Measurements from ENCODE around the gene SEPHS1. TPM values are rescaled to one million over a fixed set of nuclear protein-coding genes. Genes with fewer than 3 reads are reported as not detected.

SEPHS1 gene
- total RNA-seq, 1 donor from 2014 or later: 57.0 TPM

GRCh38 chr10:13272164-13272571, 75.9 kb downstream of the SEPHS1 start:
- H2AFZ ChIP-seq (ENCODE audit: low read depth, low read length): no peak overlapping the region
- no peaks in the 10 kb centered on the region for H3K4me1 Mint-ChIP-seq (ENCODE audit: low read depth, unreplicated experiment)
- no peaks in the 10 kb centered on the region for H3K36me3 Mint-ChIP-seq (ENCODE audit: low read depth, unreplicated experiment)
- no peak overlapping the region for H3K9ac ChIP-seq (ENCODE audit: low read length)
- no peak overlapping the region for H3K4me3 Mint-ChIP-seq (ENCODE audit: unreplicated experiment)
- H4K20me1 ChIP-seq (ENCODE audit: insufficient read depth, low read length): no peaks in the 10 kb centered on the region
- peaks cover 4% of the 10 kb centered on the region for H3K27me3 Mint-ChIP-seq (ENCODE audit: low read depth, unreplicated experiment)
- H3K4me1 ChIP-seq (ENCODE audit: insufficient read depth, low read length): no peaks in the 10 kb centered on the region
- no peak overlapping the region for H3K27ac ChIP-seq (ENCODE audit: low read depth, low read length)
- peaks cover 4% of the 10 kb centered on the region for H3K27me3 ChIP-seq (ENCODE audit: insufficient read depth, low read length)
- no peaks in the 10 kb centered on the region for H3K36me3 ChIP-seq (ENCODE audit: insufficient read depth, low read length)
- DNase-seq (ENCODE audit: low read depth) (peak; percentile 14), FAIRE-seq (no peak)
- no peaks in the 10 kb centered on the region for H3K9me3 Mint-ChIP-seq (ENCODE audit: unreplicated experiment)
- no peaks in the 10 kb centered on the region for H3K9me3 ChIP-seq (ENCODE audit: insufficient read depth, low read depth, low read length)
- H3K27ac Mint-ChIP-seq (ENCODE audit: unreplicated experiment): no peak overlapping the region
- peak overlapping the region; percentile 44 for H3K4me2 ChIP-seq (ENCODE audit: low read length)
- TF ChIP-seq CTCF (IDR thresholded peaks at IDR 0.05; ENCODE audit: insufficient read depth, low read depth, low read length): no peak
- no peak for TF ChIP-seq EZH2 (IDR thresholded peaks at IDR 0.05; ENCODE audit: insufficient read depth, low read length)
- no peaks in the 10 kb centered on the region for H3K79me2 ChIP-seq (ENCODE audit: insufficient read depth, low read length)
- H3K4me3 ChIP-seq (ENCODE audit: insufficient read depth, low read depth, low read length): no peak overlapping the region

DNA sequence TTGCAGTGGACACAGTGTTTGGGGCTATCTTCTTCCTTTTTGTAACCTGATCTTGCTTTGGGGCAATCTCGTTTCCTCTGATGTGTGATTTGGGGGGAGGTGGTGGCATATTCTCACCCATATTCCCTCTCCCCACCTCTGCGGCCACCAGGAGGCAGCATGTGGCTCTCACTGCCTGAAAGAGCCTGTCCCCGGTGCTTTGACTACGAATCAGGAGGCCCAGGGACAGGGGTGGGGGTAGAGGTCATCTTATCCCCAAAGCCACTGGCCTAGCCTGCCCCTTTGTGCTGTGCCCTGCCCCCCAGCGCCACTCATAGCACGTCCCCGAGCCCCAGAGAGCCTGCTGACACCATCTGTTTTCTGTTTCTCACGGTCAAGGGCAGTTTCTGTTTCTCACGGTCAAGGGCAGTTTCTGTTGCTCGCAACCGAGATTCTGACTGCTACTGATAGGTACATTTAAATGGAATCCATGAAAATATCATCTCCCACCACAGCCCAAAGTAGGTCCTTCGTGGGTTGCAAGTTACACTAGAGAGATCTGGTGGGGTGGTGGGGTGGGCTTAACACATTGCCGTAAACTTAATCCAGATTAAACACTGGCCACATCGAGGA, 76.4 kb downstream of the SEPHS1 start:
- Mint-ChIP-seq H3K27ac (ENCODE audit: unreplicated experiment) (no peak overlapping the region), H3K9me3 (ENCODE audit: unreplicated experiment) (no peaks in the 10 kb centered on the region), H3K4me3 (ENCODE audit: unreplicated experiment) (no peak overlapping the region), H3K27me3 (ENCODE audit: low read depth, unreplicated experiment) (peaks cover 5% of the 10 kb centered on the region), H3K4me1 (ENCODE audit: low read depth, unreplicated experiment) (no peaks in the 10 kb centered on the region), H3K36me3 (ENCODE audit: low read depth, unreplicated experiment) (no peaks in the 10 kb centered on the region)
- H3K36me3 ChIP-seq (ENCODE audit: insufficient read depth, low read length): no peaks in the 10 kb centered on the region
- no peak overlapping the region for H3K9ac ChIP-seq (ENCODE audit: low read length)
- peak overlapping the region; percentile 44 for H3K4me2 ChIP-seq (ENCODE audit: low read length)
- H3K4me3 ChIP-seq (ENCODE audit: insufficient read depth, low read depth, low read length): no peak overlapping the region
- FAIRE-seq (no peak), DNase-seq (ENCODE audit: low read depth) (no peak)
- H3K79me2 ChIP-seq (ENCODE audit: insufficient read depth, low read length): no peaks in the 10 kb centered on the region
- TF ChIP-seq CTCF (IDR thresholded peaks at IDR 0.05; ENCODE audit: insufficient read depth, low read depth, low read length) (peak; percentile 26), EZH2 (IDR thresholded peaks at IDR 0.05; ENCODE audit: insufficient read depth, low read length) (no peak)
- H4K20me1 ChIP-seq (ENCODE audit: insufficient read depth, low read length): no peaks in the 10 kb centered on the region
- no peaks in the 10 kb centered on the region for H3K9me3 ChIP-seq (ENCODE audit: insufficient read depth, low read depth, low read length)
- peaks cover 4% of the 10 kb centered on the region for H3K27me3 ChIP-seq (ENCODE audit: insufficient read depth, low read length)
- H3K27ac ChIP-seq (ENCODE audit: low read depth, low read length): no peak overlapping the region
- H3K4me1 ChIP-seq (ENCODE audit: insufficient read depth, low read length): no peaks in the 10 kb centered on the region
- H2AFZ ChIP-seq (ENCODE audit: low read depth, low read length): peak overlapping the region; percentile 44

- Histone ChIP-seq H3K36me3 (ENCODE audit: insufficient read depth, low read length) (no peaks in the 10 kb centered on the region), H3K9me3 (ENCODE audit: insufficient read depth, low read depth, low read length) (no peaks in the 10 kb centered on the region), H3K9ac (ENCODE audit: low read length) (no peak overlapping the region), H4K20me1 (ENCODE audit: insufficient read depth, low read length) (no peaks in the 10 kb centered on the region), H3K79me2 (ENCODE audit: insufficient read depth, low read length) (no peaks in the 10 kb centered on the region), H3K4me2 (ENCODE audit: low read length) (no peak overlapping the region), H3K4me1 (ENCODE audit: insufficient read depth, low read length) (no peaks in the 10 kb centered on the region), H3K4me3 (ENCODE audit: insufficient read depth, low read depth, low read length) (no peak overlapping the region), H3K27me3 (ENCODE audit: insufficient read depth, low read length) (peaks cover 4% of the 10 kb centered on the region), H3K27ac (ENCODE audit: low read depth, low read length) (no peak overlapping the region), H2AFZ (ENCODE audit: low read depth, low read length) (peak overlapping the region; percentile 44)
- Mint-ChIP-seq H3K4me1 (ENCODE audit: low read depth, unreplicated experiment) (no peaks in the 10 kb centered on the region), H3K27me3 (ENCODE audit: low read depth, unreplicated experiment) (peaks cover 6% of the 10 kb centered on the region), H3K27ac (ENCODE audit: unreplicated experiment) (no peak overlapping the region), H3K9me3 (ENCODE audit: unreplicated experiment) (no peaks in the 10 kb centered on the region), H3K4me3 (ENCODE audit: unreplicated experiment) (no peak overlapping the region), H3K36me3 (ENCODE audit: low read depth, unreplicated experiment) (no peaks in the 10 kb centered on the region)
- FAIRE-seq (no peak), DNase-seq (ENCODE audit: low read depth) (peak; percentile 23)
- TF ChIP-seq EZH2 (IDR thresholded peaks at IDR 0.05; ENCODE audit: insufficient read depth, low read length): no peak
- TF ChIP-seq CTCF (IDR thresholded peaks at IDR 0.05; ENCODE audit: insufficient read depth, low read depth, low read length): no peak
Observed at GRCh38 chr10:13270877-13271551, 77.1 kb downstream of the SEPHS1 start.

Measured in astrocyte (in vitro differentiated cells and primary cell).